22Rv1 (cell line): ENCODE data around the gene TUB.

Experiments used
- H3K27ac ChIP-seq: fragments of 450-650 bp; 2 replicates; pipeline ENCODE4 v1.5.1; 2017
- CTCF ChIP-seq: fragments of 450-650 bp; IDR thresholded peaks from 2 replicates; pipeline ENCODE4 v1.5.1; 2017; ENCODE audit warnings: mild to moderate bottlenecking
- ZFX ChIP-seq: fragments of 450-650 bp; IDR thresholded peaks from 2 replicates; pipeline ENCODE4 v1.6.1; 2017; ENCODE audit warnings: antibody characterized with exemption, borderline replicate concordance

Gene TUB

GRCh38 chr11:8084352-8084751 lies 3.3 kb downstream of the TUB start:
- TF ChIP-seq ZFX: no peak
- no peak for TF ChIP-seq CTCF
- no peak overlapping the region for H3K27ac ChIP-seq

DNA sequence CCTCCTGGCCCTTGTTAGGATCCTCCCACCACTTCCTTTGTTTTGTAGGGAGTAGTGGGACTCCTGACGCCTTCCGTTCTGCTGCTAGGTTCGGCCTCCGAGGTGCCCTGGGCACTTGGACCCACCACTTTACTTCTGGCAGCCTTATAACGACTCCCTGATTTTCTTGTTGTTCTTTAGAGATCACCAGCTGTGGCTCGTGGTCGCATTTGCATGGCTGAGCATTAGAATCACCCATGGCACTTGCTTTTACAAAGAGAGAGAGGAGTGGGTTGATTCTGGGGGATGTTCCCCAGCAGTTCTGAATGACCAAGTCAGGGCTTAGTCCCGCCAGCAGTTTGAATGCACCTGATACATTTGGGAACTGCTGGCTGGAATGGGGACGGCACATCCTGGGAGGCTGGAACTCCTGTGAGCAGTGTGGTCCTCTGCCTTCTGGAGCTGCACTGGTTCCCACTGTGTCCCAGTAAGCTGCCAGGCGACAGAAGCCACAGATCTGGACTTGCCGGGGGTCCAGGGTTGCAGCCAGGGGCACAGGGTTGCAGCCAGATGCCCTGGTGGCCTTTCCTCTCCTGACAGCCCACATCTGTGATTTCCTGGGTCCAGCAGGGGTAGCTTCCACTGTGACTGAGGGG lies 4.1 kb downstream of the TUB start:
- no peak overlapping the region for H3K27ac ChIP-seq
- no peak for TF ChIP-seq CTCF
- no peak for TF ChIP-seq ZFX

- TF ChIP-seq ZFX (no peak), CTCF (no peak)
These were observed 5.0 kb downstream of the TUB start for GRCh38 chr11:8086001-8086479.

DNA sequence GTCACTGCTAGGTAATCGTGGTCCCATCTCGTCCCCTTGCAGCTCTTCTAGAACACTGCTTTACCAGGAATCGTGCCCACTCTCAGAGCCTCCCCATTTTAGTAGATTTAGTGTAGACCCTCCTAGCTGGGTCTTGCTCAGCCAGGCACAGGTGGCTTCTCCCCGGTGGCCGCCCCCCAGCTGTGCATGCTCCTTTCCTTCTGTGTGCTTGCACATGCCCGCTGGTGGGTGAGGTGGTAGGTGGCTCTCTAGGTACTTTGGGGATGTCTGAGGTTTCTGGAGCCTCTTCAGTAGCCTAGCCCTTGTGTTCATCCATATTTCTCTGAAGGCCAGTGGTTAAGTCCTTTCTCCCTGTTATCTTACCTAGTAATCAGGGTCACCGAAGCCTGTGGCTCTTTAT lies 5.6 kb downstream of the TUB start:
- no peak overlapping the region for H3K27ac ChIP-seq
- TF ChIP-seq CTCF (no peak), ZFX (no peak)

More at GRCh38 chr11:8086001-8086479, 5.0 kb downstream of the TUB start:
- H3K27ac ChIP-seq: no peak overlapping the region

DNA sequence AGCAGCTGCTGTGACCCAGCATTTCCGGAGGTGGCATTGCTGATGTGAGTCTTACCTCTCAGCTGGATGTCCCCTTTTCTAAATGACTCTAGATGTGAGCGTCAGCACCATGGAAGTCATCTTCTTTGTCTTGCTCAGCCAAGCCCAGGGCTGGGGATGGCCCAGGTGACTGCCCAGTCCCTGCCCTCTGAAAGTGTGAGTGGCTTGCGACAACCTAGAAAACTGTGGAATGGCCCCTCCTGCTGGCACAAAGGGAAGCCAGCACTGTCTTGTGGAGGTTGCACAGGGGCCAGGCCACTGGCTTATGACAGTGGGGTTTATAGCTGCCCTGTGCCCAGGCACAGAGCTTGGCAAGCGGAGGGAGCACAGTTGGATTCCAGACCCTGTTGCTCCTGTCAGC lies 6.2 kb downstream of the TUB start:
- no peak overlapping the region for H3K27ac ChIP-seq
- TF ChIP-seq CTCF (peak; percentile 9; the same call in 1 of the 2 replicates), ZFX (no peak)

DNA sequence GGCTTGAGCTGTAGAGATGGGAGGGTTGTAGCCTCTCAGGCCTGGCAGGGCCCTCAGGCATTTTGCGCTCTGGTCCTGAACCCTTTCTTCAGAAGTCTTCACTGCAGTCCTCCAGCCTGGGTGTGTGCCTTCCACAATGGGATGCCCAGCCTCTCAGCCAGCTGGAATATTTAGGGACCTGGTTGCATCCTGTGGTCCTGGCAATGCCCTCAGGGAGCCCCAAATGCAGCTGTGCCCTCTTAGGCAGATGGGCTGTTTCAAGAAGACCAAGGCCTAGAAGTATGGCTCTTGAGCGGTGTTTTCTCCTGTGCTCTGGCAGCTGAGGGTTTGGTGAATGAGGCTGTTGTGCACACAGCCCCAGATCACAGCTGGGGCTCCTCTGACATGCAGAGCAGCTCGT lies 6.7 kb downstream of the TUB start:
- TF ChIP-seq CTCF (no peak), ZFX (no peak)
- H3K27ac ChIP-seq: no peak overlapping the region

DNA sequence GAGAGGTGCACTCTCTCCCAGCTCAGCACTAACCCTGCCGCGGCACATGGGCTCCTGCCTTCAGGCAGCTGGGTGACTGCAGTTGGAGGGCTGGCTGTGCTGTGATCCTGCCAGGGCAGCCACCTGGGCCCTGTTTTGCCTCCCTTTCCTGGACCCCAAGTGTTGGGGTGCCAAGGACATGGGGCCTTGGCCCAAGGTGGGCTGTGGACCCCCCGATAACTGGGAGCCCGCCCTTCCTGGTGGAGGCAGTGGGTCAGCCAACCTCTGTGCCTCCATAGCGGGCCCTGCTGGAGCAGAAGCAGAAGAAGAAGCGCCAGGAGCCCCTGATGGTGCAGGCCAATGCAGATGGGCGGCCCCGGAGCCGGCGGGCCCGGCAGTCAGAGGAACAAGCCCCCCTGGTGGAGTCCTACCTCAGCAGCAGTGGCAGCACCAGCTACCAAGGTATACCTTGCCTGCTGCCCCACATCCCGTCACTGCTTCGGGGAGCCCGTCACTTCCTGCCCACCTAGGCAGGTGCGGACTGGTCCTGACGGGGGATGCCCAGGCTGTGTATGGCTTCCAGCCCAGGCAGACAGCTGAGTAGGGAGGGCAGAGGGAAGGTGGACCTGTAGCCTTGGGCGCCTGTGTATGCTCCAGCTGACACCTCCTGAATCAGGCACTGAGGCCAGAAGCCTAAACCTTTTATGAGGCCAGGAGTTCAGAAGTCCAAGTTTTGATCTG lies 8.9 kb downstream of the TUB start:
- TF ChIP-seq ZFX (no peak), CTCF (no peak)
- no peak overlapping the region for H3K27ac ChIP-seq
